Measurements from ENCODE around the gene PIK3C3. TPM values are rescaled to one million over a fixed set of nuclear protein-coding genes. Genes with fewer than 3 reads are reported as not detected.

PIK3C3 gene
- total RNA-seq, 1 experiment from 2014 or later: 50.5 TPM

- Mint-ChIP-seq H3K9me3 (ENCODE audit: unreplicated experiment) (no peaks in the 10 kb centered on the region), H3K4me3 (ENCODE audit: unreplicated experiment) (no peak overlapping the region), H3K36me3 (ENCODE audit: insufficient read depth, unreplicated experiment) (no peaks in the 10 kb centered on the region), H3K27me3 (ENCODE audit: insufficient read depth, unreplicated experiment) (no peaks in the 10 kb centered on the region), H3K27ac (ENCODE audit: low read depth, unreplicated experiment) (no peak overlapping the region), H3K4me1 (ENCODE audit: insufficient read depth, unreplicated experiment) (no peaks in the 10 kb centered on the region)
- intact Hi-C loops (cut with micrococcal nuclease): no loop called here
- POLR2A ChIA-PET: no interaction called here
- no peak for DNase-seq (ENCODE audit: unreplicated experiment)
- CTCF ChIA-PET: interaction anchor here (1.1 kb wide), 1 partner anchor 17 kb away, joined by 8 read pairs; no protein-coding TSS in a partner anchor
- BruUV-seq (replicated peaks): no TSS peak
- TF ChIP-seq, protein P1, sequence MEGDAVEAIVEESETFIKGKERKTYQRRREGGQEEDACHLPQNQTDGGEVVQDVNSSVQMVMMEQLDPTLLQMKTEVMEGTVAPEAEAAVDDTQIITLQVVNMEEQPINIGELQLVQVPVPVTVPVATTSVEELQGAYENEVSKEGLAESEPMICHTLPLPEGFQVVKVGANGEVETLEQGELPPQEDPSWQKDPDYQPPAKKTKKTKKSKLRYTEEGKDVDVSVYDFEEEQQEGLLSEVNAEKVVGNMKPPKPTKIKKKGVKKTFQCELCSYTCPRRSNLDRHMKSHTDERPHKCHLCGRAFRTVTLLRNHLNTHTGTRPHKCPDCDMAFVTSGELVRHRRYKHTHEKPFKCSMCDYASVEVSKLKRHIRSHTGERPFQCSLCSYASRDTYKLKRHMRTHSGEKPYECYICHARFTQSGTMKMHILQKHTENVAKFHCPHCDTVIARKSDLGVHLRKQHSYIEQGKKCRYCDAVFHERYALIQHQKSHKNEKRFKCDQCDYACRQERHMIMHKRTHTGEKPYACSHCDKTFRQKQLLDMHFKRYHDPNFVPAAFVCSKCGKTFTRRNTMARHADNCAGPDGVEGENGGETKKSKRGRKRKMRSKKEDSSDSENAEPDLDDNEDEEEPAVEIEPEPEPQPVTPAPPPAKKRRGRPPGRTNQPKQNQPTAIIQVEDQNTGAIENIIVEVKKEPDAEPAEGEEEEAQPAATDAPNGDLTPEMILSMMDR (IDR thresholded peaks at IDR 0.05; ENCODE audit: unreplicated experiment): no peak
Measured at GRCh38 chr18:42131066-42131929, 176.3 kb downstream of the PIK3C3 start.

DNA sequence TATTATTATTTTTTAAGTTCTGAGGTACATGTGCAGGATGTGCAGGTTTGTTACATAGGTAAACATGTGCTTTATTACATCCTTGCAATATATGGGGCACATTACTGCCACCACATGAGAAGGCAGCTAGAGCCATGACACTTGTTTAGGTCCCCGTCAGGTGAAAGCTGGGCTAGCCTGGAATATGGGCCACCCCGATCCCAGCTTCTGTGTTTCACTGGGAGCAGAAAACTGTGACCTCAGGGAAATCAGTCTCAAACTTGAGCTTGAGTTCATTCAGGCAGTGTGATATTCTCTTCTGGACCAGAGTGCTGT, 176.9 kb downstream of the PIK3C3 start:
- ChIA-PET POLR2A (no interaction called here), CTCF (no interaction called here)
- intact Hi-C loops (cut with micrococcal nuclease): no loop called here
- no peak for DNase-seq (ENCODE audit: unreplicated experiment)
- no peak overlapping the region for H3K27ac Mint-ChIP-seq (ENCODE audit: low read depth, unreplicated experiment)
- TF ChIP-seq, protein P1 (IDR thresholded peaks at IDR 0.05; ENCODE audit: unreplicated experiment): no peak
- no peaks in the 10 kb centered on the region for H3K36me3 Mint-ChIP-seq (ENCODE audit: insufficient read depth, unreplicated experiment)
- no peaks in the 10 kb centered on the region for H3K27me3 Mint-ChIP-seq (ENCODE audit: insufficient read depth, unreplicated experiment)
- no TSS peak for BruUV-seq (replicated peaks)
- H3K9me3 Mint-ChIP-seq (ENCODE audit: unreplicated experiment): no peaks in the 10 kb centered on the region
- H3K4me1 Mint-ChIP-seq (ENCODE audit: insufficient read depth, unreplicated experiment): no peaks in the 10 kb centered on the region
- H3K4me3 Mint-ChIP-seq (ENCODE audit: unreplicated experiment): no peak overlapping the region
